OCI-LY3 (cell line): ENCODE data around the gene DDX24.
A peak's percentile ranks its signal among the peaks of the same experiment; 100 is the strongest.

ENCODE experiments used
- H2AFZ ChIP-seq: fragments of 200-600, 300-600 bp; shearing (Covaris generic); 2 replicates; pipeline ENCODE4 v1.6.0; 2014; ENCODE audit warnings: antibody characterized with exemption, low read depth, low read length
- H3K27ac ChIP-seq: fragments of 200-600, 300-600 bp; sonication (generic); 2 replicates; pipeline ENCODE4 v1.5.1; 2014; ENCODE audit warnings: mild to moderate bottlenecking, low read length, moderate library complexity, mixed read lengths
- H3K27me3 ChIP-seq: fragments of 200-600, 300-600 bp; sonication (generic); 2 replicates; pipeline ENCODE4 v1.6.1; 2014; ENCODE audit warnings: low read depth, low read length, mixed read lengths
- H3K36me3 ChIP-seq: fragments of 200-600, 300-600 bp; sonication (generic); replicated peaks from 2 replicates; pipeline ENCODE3; 2014; ENCODE audit warnings: low read depth, low read length, mixed read lengths
- H3K4me1 ChIP-seq: fragments of 300-600, 200-600 bp; sonication (generic); 2 replicates; pipeline ENCODE4 v1.6.1; 2014; ENCODE audit warnings: low read length, mixed read lengths
- H3K4me2 ChIP-seq: fragments of 200-600, 300-600 bp; sonication (generic); 2 replicates; pipeline ENCODE4 v1.6.1; 2014; ENCODE audit warnings: low read length, mixed read lengths
- H3K4me3 ChIP-seq: fragments of 300-600, 200-600 bp; sonication (generic); 2 replicates; pipeline ENCODE4 v1.5.1; 2014; ENCODE audit warnings: antibody characterized with exemption, mild to moderate bottlenecking, low read length, moderate library complexity
- H3K79me2 ChIP-seq: fragments of 300-600, 200-600 bp; shearing (Covaris generic); 2 replicates; pipeline ENCODE4 v1.6.1; 2014; ENCODE audit warnings: mild to moderate bottlenecking, low read length, mixed read lengths
- H3K9ac ChIP-seq: fragments of 300-600, 200-600 bp; shearing (Covaris generic); 2 replicates; pipeline ENCODE4 v1.6.0; 2014; ENCODE audit warnings: mild to moderate bottlenecking, low read length, moderate library complexity
- H3K9me3 ChIP-seq: fragments of 200-600, 300-600 bp; shearing (Covaris generic); 2 replicates; pipeline ENCODE4 v1.6.1; 2014; ENCODE audit warnings: low read length, mixed read lengths; ENCODE audit not compliant: insufficient read depth
- H4K20me1 ChIP-seq: fragments of 200-600, 300-600 bp; sonication (generic); 2 replicates; pipeline ENCODE4 v1.6.1; 2016; ENCODE audit warnings: low read length, mixed read lengths; ENCODE audit not compliant: insufficient read depth
- EZH2phosphoT487 ChIP-seq: fragments of 200-600 bp; shearing (Covaris generic); IDR thresholded peaks from 2 replicates; pipeline ENCODE4 v1.6.1; 2018; ENCODE audit warnings: antibody characterized with exemption, mixed run types, low read depth
- TF ChIP-seq, protein P1 (sequence below): fragments of 200-600, 300-600 bp; sonication (generic); IDR thresholded peaks from 2 replicates; pipeline ENCODE4 v1.5.1; 2014; ENCODE audit warnings: antibody characterized with exemption, low read length, low read depth

The DDX24 gene

GRCh38 chr14:94080621-94081385, at the start of gene DDX24, which contains the start of gene IFI27L1:
DDX24 (minus strand) TSS chr14:94081202; CDS start chr14:94079742, 1,460 bp downstream.
IFI27L1 (plus strand) TSS chr14:94081310; CDS start chr14:94096938, 15,628 bp downstream.
- Histone ChIP-seq H3K4me1 (peaks cover 16% of the 10 kb centered on the region), H3K27me3 (no peaks in the 10 kb centered on the region), H3K79me2 (peaks cover 58% of the 10 kb centered on the region), H3K27ac (peak within 1 kb of the TSS; percentile 54), H3K4me2 (peak within 1 kb of the TSS; percentile 98), H2AFZ (peak within 1 kb of the TSS; percentile 67), H3K4me3 (peak within 1 kb of the TSS; percentile 86), H3K9me3 (peaks cover 7% of the 10 kb centered on the region), H4K20me1 (peaks cover 32% of the 10 kb centered on the region), H3K9ac (peak within 1 kb of the TSS; percentile 92), H3K36me3 (peaks cover 40% of the 10 kb centered on the region)
- no peak for TF ChIP-seq EZH2phosphoT487
- TF ChIP-seq, protein P1, sequence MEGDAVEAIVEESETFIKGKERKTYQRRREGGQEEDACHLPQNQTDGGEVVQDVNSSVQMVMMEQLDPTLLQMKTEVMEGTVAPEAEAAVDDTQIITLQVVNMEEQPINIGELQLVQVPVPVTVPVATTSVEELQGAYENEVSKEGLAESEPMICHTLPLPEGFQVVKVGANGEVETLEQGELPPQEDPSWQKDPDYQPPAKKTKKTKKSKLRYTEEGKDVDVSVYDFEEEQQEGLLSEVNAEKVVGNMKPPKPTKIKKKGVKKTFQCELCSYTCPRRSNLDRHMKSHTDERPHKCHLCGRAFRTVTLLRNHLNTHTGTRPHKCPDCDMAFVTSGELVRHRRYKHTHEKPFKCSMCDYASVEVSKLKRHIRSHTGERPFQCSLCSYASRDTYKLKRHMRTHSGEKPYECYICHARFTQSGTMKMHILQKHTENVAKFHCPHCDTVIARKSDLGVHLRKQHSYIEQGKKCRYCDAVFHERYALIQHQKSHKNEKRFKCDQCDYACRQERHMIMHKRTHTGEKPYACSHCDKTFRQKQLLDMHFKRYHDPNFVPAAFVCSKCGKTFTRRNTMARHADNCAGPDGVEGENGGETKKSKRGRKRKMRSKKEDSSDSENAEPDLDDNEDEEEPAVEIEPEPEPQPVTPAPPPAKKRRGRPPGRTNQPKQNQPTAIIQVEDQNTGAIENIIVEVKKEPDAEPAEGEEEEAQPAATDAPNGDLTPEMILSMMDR = no peak

- H3K27me3 ChIP-seq = 0 out of 2 replicates have a peak, but pooled peaks cover 3% of the 10 kb centered on the region
- H3K9ac ChIP-seq = peak overlapping the region; percentile 80
- H4K20me1 ChIP-seq = no peaks in the 10 kb centered on the region
- no peaks in the 10 kb centered on the region for H3K9me3 ChIP-seq
- no peaks in the 10 kb centered on the region for H3K36me3 ChIP-seq
- peak overlapping the region; percentile 95 for H2AFZ ChIP-seq
- peaks cover 11% of the 10 kb centered on the region for H3K4me1 ChIP-seq
- TF ChIP-seq, protein P1 = no peak
- no peak for TF ChIP-seq EZH2phosphoT487
- H3K4me3 ChIP-seq = peak overlapping the region; percentile 97
- H3K4me2 ChIP-seq = peak overlapping the region; percentile 56
- H3K79me2 ChIP-seq = no peaks in the 10 kb centered on the region
- no peak overlapping the region for H3K27ac ChIP-seq
These were observed 48.9 kb upstream of the DDX24 start for GRCh38 chr14:94129758-94130414.

- H3K4me2 ChIP-seq = peak within 1 kb of the TSS; percentile 56
- no peaks in the 10 kb centered on the region for H3K9me3 ChIP-seq
- no peaks in the 10 kb centered on the region for H3K79me2 ChIP-seq
- H3K36me3 ChIP-seq = no peaks in the 10 kb centered on the region
- H3K9ac ChIP-seq = peak within 1 kb of the TSS; percentile 80
- H2AFZ ChIP-seq = peak within 1 kb of the TSS; percentile 95
- no peak within 1 kb of the TSS for H3K27ac ChIP-seq
- no peak for TF ChIP-seq EZH2phosphoT487
- TF ChIP-seq, protein P1 = no peak
- H4K20me1 ChIP-seq = no peaks in the 10 kb centered on the region
- peaks cover 11% of the 10 kb centered on the region for H3K4me1 ChIP-seq
- 0 out of 2 replicates have a peak, but pooled peaks cover 3% of the 10 kb centered on the region for H3K27me3 ChIP-seq
- H3K4me3 ChIP-seq = peak within 1 kb of the TSS; percentile 97
These were observed 48.2 kb upstream of the DDX24 start, which contains the start of gene IFI27L2 for GRCh38 chr14:94129111-94129757. IFI27L2 (minus strand) TSS chr14:94129604; CDS start chr14:94129564, 40 bp downstream.
